ENCODE results near the gene MORN4.

MORN4 gene

GRCh38 chr10:97566336-97566996 is 66.8 kb downstream of the MORN4 start:
- no peak overlapping the region for H3K4me3 ChIP-seq (ENCODE audit: low read depth, low read length)
- no peak for DNase-seq (ENCODE audit: low read depth)
- TF ChIP-seq POLR2A (IDR thresholded peaks at IDR 0.05; ENCODE audit: extremely low read depth, insufficient read length) (no peak), MYC (IDR thresholded peaks at IDR 0.05; ENCODE audit: low read depth, low read length) (no peak), CTCF (IDR thresholded peaks at IDR 0.05; ENCODE audit: low read depth, low read length) (no peak), MAX (IDR thresholded peaks at IDR 0.05; ENCODE audit: low read depth, low read length) (no peak)

DNA sequence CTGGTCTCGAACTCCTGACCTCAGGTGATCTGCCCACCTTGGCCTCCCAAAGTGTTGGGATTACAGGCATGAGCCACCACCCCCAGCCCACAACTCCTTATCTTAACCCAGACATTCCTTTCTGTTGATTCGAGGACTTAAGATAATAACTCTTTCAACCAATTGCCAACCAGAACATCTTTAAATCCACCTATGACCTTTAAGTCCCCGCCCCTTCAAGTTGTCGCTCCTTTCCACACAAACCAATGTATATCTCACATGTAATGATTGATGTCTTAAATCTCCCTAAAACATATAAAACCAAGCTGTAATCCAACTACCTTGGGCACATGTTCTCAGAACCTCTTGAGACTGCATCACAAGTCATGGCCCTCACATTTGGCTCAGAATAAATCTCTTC is 68.5 kb downstream of the MORN4 start:
- TF ChIP-seq POLR2A (IDR thresholded peaks at IDR 0.05; ENCODE audit: extremely low read depth, insufficient read length) (no peak), MYC (IDR thresholded peaks at IDR 0.05; ENCODE audit: low read depth, low read length) (no peak), MAX (IDR thresholded peaks at IDR 0.05; ENCODE audit: low read depth, low read length) (no peak), CTCF (IDR thresholded peaks at IDR 0.05; ENCODE audit: low read depth, low read length) (no peak)
- DNase-seq (ENCODE audit: low read depth) = no peak
- H3K4me3 ChIP-seq (ENCODE audit: low read depth, low read length) = no peak overlapping the region
